K562 (cell line): ENCODE data around the gene ALDH3B2. TPM values are rescaled to one million over a fixed set of nuclear protein-coding genes. Genes with fewer than 3 reads are reported as not detected.

ENCODE experiments used
- ATAC-seq: fragments of 200-7000 bp; cut with Tn5 transposase; 3 replicates; pipeline ENCODE4 v1.9.1; 2020; ENCODE audit warnings: moderate library complexity
- BruUV-seq: library from RNA; stranded (reverse); fragments of 400-500 nt; replicated peaks from 2 replicates; lab custom pipeline; 2021; lab: Mats Ljungman, UMichigan
- CTCF ChIA-PET: fragments of 300-600 bp; formaldehyde crosslinking; extraction: SDS; loops from one replicate; lab custom pipeline; 2021; ENCODE audit warnings: low intra/inter-chr PET ratio; lab: Yijun Ruan, JAX
- POLR2A ChIA-PET: fragments of 300-600, 350-650 bp; sonication (Branson Sonifier 250); formaldehyde crosslinking; extraction: SDS; loops from one replicate; lab custom pipeline; 2021; ENCODE audit warnings: antibody characterized with exemption, inconsistent platforms; lab: Yijun Ruan, JAX
- DNase-seq, 4 experiments: peaks; one replicate each; pipeline versions ENCODE4 v3.0.0 to v3.0.0-alpha.2; 2011 to 2018; ENCODE audit warnings: low spot score in 3 of 4, mixed read lengths in 3 of 4; ENCODE audit errors: extremely low read depth in 1 of 4
- FAIRE-seq: peaks from 2 replicates; lab custom pipeline; 2011; peaks lifted over from hg19 to GRCh38; lab: Jason Lieb, UNC
- H2AFZ ChIP-seq: 2 replicates; pipeline ENCODE4 v1.6.0; 2011; ENCODE audit warnings: low read depth, low read length, control low read depth, inconsistent platforms
- H3K27ac ChIP-seq: fragments of 200-600 bp; 3 replicates; pipeline ENCODE4 v1.8.0; 2011; ENCODE audit warnings: low read depth, mild to moderate bottlenecking, control low read depth, inconsistent platforms, low read length, moderate library complexity, mixed read lengths; ENCODE audit errors: extremely low read depth
- H3K27me3 ChIP-seq, 2 experiments: fragments of 300-600 bp in 1 of 2; 2 replicates in 1 of 2; 3 replicates in 1 of 2; pipeline versions ENCODE4 v1.6.0 to v1.8.0; 2011; ENCODE audit warnings: inconsistent platforms in 2 of 2, low read length in 2 of 2, mild to moderate bottlenecking in 1 of 2, mixed read lengths in 1 of 2, moderate library complexity in 1 of 2; ENCODE audit not compliant: control insufficient read depth in 2 of 2, insufficient read depth in 2 of 2
- H3K36me3 ChIP-seq: fragments of 300-600 bp; 3 replicates; pipeline ENCODE4 v1.8.0; 2011; ENCODE audit warnings: mild to moderate bottlenecking, low read length, inconsistent platforms; ENCODE audit not compliant: control insufficient read depth, insufficient read depth
- H3K4me1 ChIP-seq, 2 experiments: fragments of 200-600 bp in 1 of 2; replicated peaks in 1 of 2; 2 replicates in 1 of 2; 3 replicates in 1 of 2; pipeline versions ENCODE4 v1.5.1 to v1.8.0; 2011; ENCODE audit warnings: inconsistent platforms in 2 of 2, low read length in 2 of 2, mild to moderate bottlenecking in 1 of 2, mixed read lengths in 1 of 2, moderate library complexity in 1 of 2; ENCODE audit not compliant: control insufficient read depth in 2 of 2, insufficient read depth in 2 of 2
- H3K4me2 ChIP-seq: 2 replicates; pipeline ENCODE4 v1.6.1; 2011; ENCODE audit warnings: low read length, control low read depth, inconsistent platforms, mixed read lengths; ENCODE audit not compliant: insufficient read depth
- H3K4me3 ChIP-seq: fragments of 200-600 bp; sonication (generic), shearing (Covaris generic); 2 replicates; pipeline ENCODE4 v1.5.1; 2016; ENCODE audit warnings: control low read depth, inconsistent platforms
- H3K79me2 ChIP-seq: fragments of 200-600 bp; 3 replicates; pipeline ENCODE4 v1.8.0; 2011; ENCODE audit warnings: low read length, inconsistent platforms; ENCODE audit not compliant: control insufficient read depth, insufficient read depth
- H3K9ac ChIP-seq, 2 experiments: 2 replicates each; pipeline versions ENCODE4 v1.6.0 to v1.6.1; 2011; ENCODE audit warnings: low read depth in 2 of 2, low read length in 2 of 2, control low read depth in 1 of 2, inconsistent platforms in 1 of 2, mild to moderate bottlenecking in 1 of 2, mixed read lengths in 1 of 2; ENCODE audit not compliant: insufficient read depth in 1 of 2
- H3K9me1 ChIP-seq: one replicate; pipeline ENCODE4 v1.6.0; 2011; ENCODE audit warnings: inconsistent platforms, mild to moderate bottlenecking, low read length, moderate library complexity; ENCODE audit not compliant: control insufficient read depth, insufficient read depth
- H3K9me3 ChIP-seq: replicated peaks from 2 replicates; pipeline ENCODE4 v1.5.1; 2011; ENCODE audit warnings: low read depth, low read length, inconsistent platforms; ENCODE audit not compliant: control insufficient read depth, insufficient read depth
- H4K20me1 ChIP-seq: replicated peaks from 2 replicates; pipeline ENCODE4 v1.6.1; 2011; ENCODE audit warnings: low read length, inconsistent platforms, mixed read lengths; ENCODE audit not compliant: control insufficient read depth, insufficient read depth
- CBFA2T3 ChIP-seq: fragments of 450-650 bp; IDR thresholded peaks from 2 replicates; pipeline ENCODE4 v1.6.1; 2017
- CTCF ChIP-seq, 3 experiments: IDR thresholded peaks in 2 of 3; conservative IDR thresholded peaks in 1 of 3; 2 replicates each; pipeline ENCODE4 v1.5.1; 2011 to 2012; ENCODE audit warnings: low read length in 3 of 3, mild to moderate bottlenecking in 3 of 3, control low read depth in 2 of 3, improper control_type of control experiment in 1 of 3, inconsistent platforms in 1 of 3, low read depth in 1 of 3, mixed read lengths in 1 of 3, moderate library complexity in 1 of 3; ENCODE audit not compliant: insufficient read depth in 2 of 3
- FOXP1 ChIP-seq: sonication (generic); formaldehyde crosslinking; IDR thresholded peaks from 2 replicates; pipeline ENCODE4 v1.8.0; 2022; ENCODE audit warnings: mild to moderate bottlenecking, missing genetic modification reagents
- HIVEP1 ChIP-seq: fragments of 250-450 bp; sonication (Bioruptor Pico); IDR thresholded peaks from 2 replicates; pipeline ENCODE4 v1.4.0; 2020; ENCODE audit warnings: mild to moderate bottlenecking
- HMGN3 ChIP-seq: IDR thresholded peaks from 2 replicates; pipeline ENCODE4 v1.6.1; 2011; ENCODE audit warnings: borderline replicate concordance, low read depth, mild to moderate bottlenecking, mixed read lengths, low read length; ENCODE audit not compliant: insufficient read length; ENCODE audit errors: extremely low read depth
- HNRNPH1 ChIP-seq: fragments of 200-400 bp; formaldehyde crosslinking; optimal IDR thresholded peaks from 2 replicates; pipeline ENCODE3; 2017; ENCODE audit warnings: low read depth, mild to moderate bottlenecking, low read length, moderate library complexity
- KLF13 ChIP-seq: fragments of 450-650 bp; IDR thresholded peaks from 2 replicates; pipeline ENCODE4 v1.6.1; 2016; ENCODE audit warnings: missing genetic modification characterization, low read depth, mild to moderate bottlenecking, missing compliant biosample characterization, moderate library complexity, borderline replicate concordance
- RAD21 ChIP-seq, 2 experiments: fragments of 250-450 bp in 1 of 2; fragments of 450-650 bp in 1 of 2; sonication (Bioruptor Pico) in 1 of 2; formaldehyde crosslinking in 1 of 2; IDR thresholded peaks in 1 of 2; conservative IDR thresholded peaks in 1 of 2; 2 replicates each; pipeline versions ENCODE4 v1.4.0 to v1.8.0; 2020 to 2022; ENCODE audit warnings: mild to moderate bottlenecking in 2 of 2, moderate library complexity in 1 of 2
- RUNX1 ChIP-seq: sonication (generic); IDR thresholded peaks from 2 replicates; pipeline ENCODE4 v1.6.1; 2016; ENCODE audit warnings: antibody characterized with exemption, low read depth
- STAT5A ChIP-seq: IDR thresholded peaks from 2 replicates; pipeline ENCODE4 v1.6.1; 2012; ENCODE audit warnings: low read length, inconsistent platforms, borderline replicate concordance
- XRCC3 ChIP-seq: fragments of 450-650 bp; IDR thresholded peaks from 2 replicates; pipeline ENCODE4 v1.6.1; 2017; ENCODE audit warnings: mild to moderate bottlenecking, moderate library complexity
- ZC3H11A ChIP-seq: IDR thresholded peaks from 2 replicates; pipeline ENCODE4 v1.6.1; 2012; ENCODE audit warnings: low read depth, low read length, improper control_type of control experiment
- ZNF655 ChIP-seq: fragments of 250-450 bp; sonication (Bioruptor Pico); IDR thresholded peaks from 2 replicates; pipeline ENCODE4 v1.5.0; 2021
- ZNF699 ChIP-seq: fragments of 250-450 bp; sonication (Bioruptor Pico); IDR thresholded peaks from 2 replicates; pipeline ENCODE4 v1.8.0; 2021; ENCODE audit warnings: mild to moderate bottlenecking, moderate library complexity; ENCODE audit not compliant: insufficient replicate concordance
- ZNF77 ChIP-seq: fragments of 250-450 bp; sonication (Bioruptor Pico); IDR thresholded peaks from 2 replicates; pipeline ENCODE4 v1.5.0; 2020
- WGBS: fragments of 100-300 bp; shearing (Covaris generic); methylation state at CpG from one replicate; pipeline ENCODE4 v1.1.6; 2016; ENCODE audit warnings: low coverage, mixed read lengths; ENCODE audit not compliant: insufficient coverage; ENCODE audit errors: missing lambda C conversion rate; 5-methylcytosine and 5-hydroxymethylcytosine counted together
- in situ Hi-C: fragments of 300-500 bp; cut with MboI; formaldehyde crosslinking; loops from 4 replicates; pipeline ENCODE4 v1.15.0; 2018; ENCODE audit warnings: inconsistent platforms, mixed read lengths
- intact Hi-C: fragments of 100-400 bp; cut with micrococcal nuclease; formaldehyde crosslinking; loops from 2 replicates; pipeline ENCODE4 v1.14.2; 2022
- polyA plus RNA-seq, 8 experiments: library from polyadenylated mRNA; depleted of rRNA in 4 of 8; stranded (reverse) in 5 of 8; unstranded in 3 of 8; fragments of >200 nt; fragmentation: Nextera tagmentation in 2 of 8; fragmentation: Illumina TruSeq in 1 of 8; extraction: Ambion mirVana in 2 of 8; extraction: Trizol in 1 of 8; gene quantifications; 2 replicates each; pipeline versions ENCODE4 v1.2.1 to v1.2.3, GENCODE V29; 2011 to 2014; ENCODE audit warnings: inconsistent platforms in 1 of 8, missing spikeins in 1 of 8
- total RNA-seq, 7 experiments: library from RNA; depleted of rRNA in 6 of 7; stranded (reverse); fragments of >200 nt in 6 of 7; fragmentation: Illumina TruSeq in 2 of 7; extraction: Trizol in 2 of 7; gene quantifications; 2 replicates each; pipeline versions ENCODE4 v1.2.1 to v1.2.3, GENCODE V29; 2011 to 2021; ENCODE audit warnings: low replicate concordance in 1 of 7

Gene ALDH3B2
- total and polyA plus RNA-seq, 9 of the 15 experiments (the other 6 are each of a cell fraction or from before 2014, with no cell fraction given): not detected

GRCh38 chr11:67700548-67701262 lies 26.3 kb upstream of the ALDH3B2 start (continued):
- TF ChIP-seq ZNF699 (no peak), FOXP1 (CRISPR knock-in tag) (no peak), HNRNPH1 (no peak), STAT5A (no peak), HIVEP1 (CRISPR knock-in tag) (no peak)

GRCh38 chr11:67700141-67700540 lies 25.7 kb upstream of the ALDH3B2 start:
- H3K4me1 ChIP-seq: peaks cover 0 to 2% of the 10 kb centered on the region in 2 experiments; a peak in 1 of 5 replicates
- ChIA-PET POLR2A (interaction anchor here (0.7 kb wide), 1 partner anchor 19 kb away, joined by 3 read pairs; no protein-coding TSS in a partner anchor), CTCF (no interaction called here)
- 5% methylated on average over 10 of the region's 10 CpGs for WGBS
- H3K9me3 ChIP-seq: no peaks in the 10 kb centered on the region; the same call in 1 of the 2 replicates
- peaks cover 37 to 39% of the 10 kb centered on the region in 2 experiments for H3K27me3 ChIP-seq
- no peaks in the 10 kb centered on the region for H3K79me2 ChIP-seq
- ATAC-seq: no peak
- no peak for DNase-seq
- no peak for TF ChIP-seq XRCC3
- no peak for TF ChIP-seq RUNX1
- TF ChIP-seq CBFA2T3: no peak
- TF ChIP-seq ZNF77 (CRISPR knock-in tag): no peak
- 0 out of 4 replicates have a peak, but pooled peaks of 1 of the 2 experiments have one; percentile 13 for TF ChIP-seq RAD21 (CRISPR knock-in tag; conservative IDR thresholded peaks at IDR 0.05 in 1 of 2, IDR thresholded peaks at IDR 0.05 in 1 of 2)
- TF ChIP-seq ZNF655 (CRISPR knock-in tag): no peak
- TF ChIP-seq CTCF (IDR thresholded peaks at IDR 0.05 in 2 of 3, conservative IDR thresholded peaks at IDR 0.05 in 1 of 3; ENCODE audit: insufficient read depth in 2 of 3, low read depth in 1 of 3, low read length in 3 of 3): 0 out of 6 replicates have a peak, but pooled peaks of 2 of the 3 experiments have one; percentile 10 to 13
- no peak for TF ChIP-seq HMGN3
- no peak for TF ChIP-seq ZC3H11A
- no peak for TF ChIP-seq KLF13 (tag)
- TF ChIP-seq, all 486 proteins: peak for 2
- H3K4me2 ChIP-seq: no peak overlapping the region
- no peak overlapping the region for H3K4me3 ChIP-seq
- no peaks in the 10 kb centered on the region for H3K36me3 ChIP-seq
- in situ Hi-C loops (no loop called here), intact Hi-C loops (no loop called here)
- no peak overlapping the region for H3K9ac ChIP-seq
- H2AFZ ChIP-seq: no peak overlapping the region
- no peak for FAIRE-seq
- H3K27ac ChIP-seq: no peak overlapping the region
- H3K9me1 ChIP-seq: no peaks in the 10 kb centered on the region
- H4K20me1 ChIP-seq: peaks cover 3% of the 10 kb centered on the region; the same call in 1 of the 2 replicates
- no TSS peak for BruUV-seq
